ENCODE measurements around the gene LRRC52. TPM values are rescaled to one million over a fixed set of nuclear protein-coding genes. Genes with fewer than 3 reads are reported as not detected.

The LRRC52 gene
- total and polyA plus RNA-seq, 4 donors: not detected

DNA sequence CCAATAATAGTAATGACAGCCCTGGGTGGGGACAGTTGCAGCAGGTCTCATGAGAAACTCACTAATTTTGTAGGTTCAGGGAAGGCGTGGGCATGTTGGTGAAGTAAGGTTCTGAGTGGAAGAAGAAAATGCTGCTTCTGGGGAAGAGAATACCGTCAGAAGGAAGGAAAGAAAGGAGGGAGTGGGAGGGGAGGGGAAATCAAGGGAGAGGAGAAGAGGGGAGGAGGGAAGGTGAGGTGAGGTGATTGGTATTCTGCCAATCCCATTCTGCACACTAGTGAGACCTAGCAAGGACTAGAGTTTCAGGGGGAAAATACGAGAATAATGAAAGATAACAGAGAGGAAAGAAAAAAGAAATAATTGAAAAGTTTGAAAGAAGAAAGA is 54.9 kb downstream of the LRRC52 start:
- 7% methylated on average over 3 of the region's 3 CpGs for WGBS
- Histone ChIP-seq H3K9ac (ENCODE audit: low read depth in 1 of 2, low read length in 2 of 2) (peak overlapping the region; percentile 86 to 97), H3K27me3 (ENCODE audit: control insufficient read depth in 4 of 4, insufficient read depth in 4 of 4, low read length in 3 of 4) (no peaks in the 10 kb centered on the region), H3K27ac (ENCODE audit: low read depth in 1 of 2, low read length in 2 of 2) (peak overlapping the region; percentile 87 to 91), H3K4me3 (ENCODE audit: low read depth in 1 of 3, low read length in 3 of 3) (peak overlapping the region; percentile 67 to 78 (median 77)), H3K9me3 (ENCODE audit: control insufficient read depth in 4 of 4, low read length in 3 of 4) (no peaks in the 10 kb centered on the region), H3K4me1 (ENCODE audit: control insufficient read depth in 4 of 4, insufficient read depth in 4 of 4, low read length in 3 of 4) (peaks cover 0 to 34% (median 14%) of the 10 kb centered on the region in 4 donors), H3K36me3 (ENCODE audit: control insufficient read depth in 4 of 4, insufficient read depth in 3 of 4, low read depth in 1 of 4, low read length in 3 of 4) (no peaks in the 10 kb centered on the region)
- TF ChIP-seq, protein P1, sequence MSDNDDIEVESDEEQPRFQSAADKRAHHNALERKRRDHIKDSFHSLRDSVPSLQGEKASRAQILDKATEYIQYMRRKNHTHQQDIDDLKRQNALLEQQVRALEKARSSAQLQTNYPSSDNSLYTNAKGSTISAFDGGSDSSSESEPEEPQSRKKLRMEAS (IDR thresholded peaks at IDR 0.05): no peak
- TF ChIP-seq HNF4G (IDR thresholded peaks at IDR 0.05) (no peak), RAD21 (IDR thresholded peaks at IDR 0.05) (no peak), YY1 (IDR thresholded peaks at IDR 0.05) (no peak), JUND (IDR thresholded peaks at IDR 0.05) (no peak), FOXA2 (IDR thresholded peaks at IDR 0.05) (no peak), FOXA1 (IDR thresholded peaks at IDR 0.05) (no peak), GABPA (IDR thresholded peaks at IDR 0.05 in 1 of 2, conservative IDR thresholded peaks at IDR 0.05 in 1 of 2) (no peak), SP1 (IDR thresholded peaks at IDR 0.05) (no peak), TAF1 (conservative IDR thresholded peaks at IDR 0.05) (no peak), HNF4A (conservative IDR thresholded peaks at IDR 0.05) (no peak), EGR1 (IDR thresholded peaks at IDR 0.05; ENCODE audit: low read depth in 2 of 2) (no peak), NR2F2 (IDR thresholded peaks at IDR 0.05) (no peak), RXRA (IDR thresholded peaks at IDR 0.05) (no peak)
- TF ChIP-seq, protein P2, sequence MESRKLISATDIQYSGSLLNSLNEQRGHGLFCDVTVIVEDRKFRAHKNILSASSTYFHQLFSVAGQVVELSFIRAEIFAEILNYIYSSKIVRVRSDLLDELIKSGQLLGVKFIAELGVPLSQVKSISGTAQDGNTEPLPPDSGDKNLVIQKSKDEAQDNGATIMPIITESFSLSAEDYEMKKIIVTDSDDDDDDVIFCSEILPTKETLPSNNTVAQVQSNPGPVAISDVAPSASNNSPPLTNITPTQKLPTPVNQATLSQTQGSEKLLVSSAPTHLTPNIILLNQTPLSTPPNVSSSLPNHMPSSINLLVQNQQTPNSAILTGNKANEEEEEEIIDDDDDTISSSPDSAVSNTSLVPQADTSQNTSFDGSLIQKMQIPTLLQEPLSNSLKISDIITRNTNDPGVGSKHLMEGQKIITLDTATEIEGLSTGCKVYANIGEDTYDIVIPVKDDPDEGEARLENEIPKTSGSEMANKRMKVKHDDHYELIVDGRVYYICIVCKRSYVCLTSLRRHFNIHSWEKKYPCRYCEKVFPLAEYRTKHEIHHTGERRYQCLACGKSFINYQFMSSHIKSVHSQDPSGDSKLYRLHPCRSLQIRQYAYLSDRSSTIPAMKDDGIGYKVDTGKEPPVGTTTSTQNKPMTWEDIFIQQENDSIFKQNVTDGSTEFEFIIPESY (IDR thresholded peaks at IDR 0.05): no peak
- TF ChIP-seq, protein P3, sequence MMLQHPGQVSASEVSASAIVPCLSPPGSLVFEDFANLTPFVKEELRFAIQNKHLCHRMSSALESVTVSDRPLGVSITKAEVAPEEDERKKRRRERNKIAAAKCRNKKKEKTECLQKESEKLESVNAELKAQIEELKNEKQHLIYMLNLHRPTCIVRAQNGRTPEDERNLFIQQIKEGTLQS (IDR thresholded peaks at IDR 0.05): no peak
- TF ChIP-seq, protein P4, sequence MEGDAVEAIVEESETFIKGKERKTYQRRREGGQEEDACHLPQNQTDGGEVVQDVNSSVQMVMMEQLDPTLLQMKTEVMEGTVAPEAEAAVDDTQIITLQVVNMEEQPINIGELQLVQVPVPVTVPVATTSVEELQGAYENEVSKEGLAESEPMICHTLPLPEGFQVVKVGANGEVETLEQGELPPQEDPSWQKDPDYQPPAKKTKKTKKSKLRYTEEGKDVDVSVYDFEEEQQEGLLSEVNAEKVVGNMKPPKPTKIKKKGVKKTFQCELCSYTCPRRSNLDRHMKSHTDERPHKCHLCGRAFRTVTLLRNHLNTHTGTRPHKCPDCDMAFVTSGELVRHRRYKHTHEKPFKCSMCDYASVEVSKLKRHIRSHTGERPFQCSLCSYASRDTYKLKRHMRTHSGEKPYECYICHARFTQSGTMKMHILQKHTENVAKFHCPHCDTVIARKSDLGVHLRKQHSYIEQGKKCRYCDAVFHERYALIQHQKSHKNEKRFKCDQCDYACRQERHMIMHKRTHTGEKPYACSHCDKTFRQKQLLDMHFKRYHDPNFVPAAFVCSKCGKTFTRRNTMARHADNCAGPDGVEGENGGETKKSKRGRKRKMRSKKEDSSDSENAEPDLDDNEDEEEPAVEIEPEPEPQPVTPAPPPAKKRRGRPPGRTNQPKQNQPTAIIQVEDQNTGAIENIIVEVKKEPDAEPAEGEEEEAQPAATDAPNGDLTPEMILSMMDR (IDR thresholded peaks at IDR 0.05; ENCODE audit: low read depth, low read length, missing input control): no peak
- TF ChIP-seq, protein P5, sequence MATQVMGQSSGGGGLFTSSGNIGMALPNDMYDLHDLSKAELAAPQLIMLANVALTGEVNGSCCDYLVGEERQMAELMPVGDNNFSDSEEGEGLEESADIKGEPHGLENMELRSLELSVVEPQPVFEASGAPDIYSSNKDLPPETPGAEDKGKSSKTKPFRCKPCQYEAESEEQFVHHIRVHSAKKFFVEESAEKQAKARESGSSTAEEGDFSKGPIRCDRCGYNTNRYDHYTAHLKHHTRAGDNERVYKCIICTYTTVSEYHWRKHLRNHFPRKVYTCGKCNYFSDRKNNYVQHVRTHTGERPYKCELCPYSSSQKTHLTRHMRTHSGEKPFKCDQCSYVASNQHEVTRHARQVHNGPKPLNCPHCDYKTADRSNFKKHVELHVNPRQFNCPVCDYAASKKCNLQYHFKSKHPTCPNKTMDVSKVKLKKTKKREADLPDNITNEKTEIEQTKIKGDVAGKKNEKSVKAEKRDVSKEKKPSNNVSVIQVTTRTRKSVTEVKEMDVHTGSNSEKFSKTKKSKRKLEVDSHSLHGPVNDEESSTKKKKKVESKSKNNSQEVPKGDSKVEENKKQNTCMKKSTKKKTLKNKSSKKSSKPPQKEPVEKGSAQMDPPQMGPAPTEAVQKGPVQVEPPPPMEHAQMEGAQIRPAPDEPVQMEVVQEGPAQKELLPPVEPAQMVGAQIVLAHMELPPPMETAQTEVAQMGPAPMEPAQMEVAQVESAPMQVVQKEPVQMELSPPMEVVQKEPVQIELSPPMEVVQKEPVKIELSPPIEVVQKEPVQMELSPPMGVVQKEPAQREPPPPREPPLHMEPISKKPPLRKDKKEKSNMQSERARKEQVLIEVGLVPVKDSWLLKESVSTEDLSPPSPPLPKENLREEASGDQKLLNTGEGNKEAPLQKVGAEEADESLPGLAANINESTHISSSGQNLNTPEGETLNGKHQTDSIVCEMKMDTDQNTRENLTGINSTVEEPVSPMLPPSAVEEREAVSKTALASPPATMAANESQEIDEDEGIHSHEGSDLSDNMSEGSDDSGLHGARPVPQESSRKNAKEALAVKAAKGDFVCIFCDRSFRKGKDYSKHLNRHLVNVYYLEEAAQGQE (IDR thresholded peaks at IDR 0.05): no peak
- no peak for DNase-seq (ENCODE audit: low spot score)
